Activated CD4-positive, alpha-beta T cell treated with anti-CD3 and anti-CD28 coated beads, Interleukin-2, amount 50 U/mL, for 16 hours (primary cell): ENCODE data around the gene WNT9B.

Experiments used
- DNase-seq: peaks from one replicate; pipeline ENCODE4 v3.0.0-alpha.2; 2020

The WNT9B gene

GRCh38 chr17:46859996-46860395 lies 8.6 kb downstream of the WNT9B start:
- no peak for DNase-seq

DNA sequence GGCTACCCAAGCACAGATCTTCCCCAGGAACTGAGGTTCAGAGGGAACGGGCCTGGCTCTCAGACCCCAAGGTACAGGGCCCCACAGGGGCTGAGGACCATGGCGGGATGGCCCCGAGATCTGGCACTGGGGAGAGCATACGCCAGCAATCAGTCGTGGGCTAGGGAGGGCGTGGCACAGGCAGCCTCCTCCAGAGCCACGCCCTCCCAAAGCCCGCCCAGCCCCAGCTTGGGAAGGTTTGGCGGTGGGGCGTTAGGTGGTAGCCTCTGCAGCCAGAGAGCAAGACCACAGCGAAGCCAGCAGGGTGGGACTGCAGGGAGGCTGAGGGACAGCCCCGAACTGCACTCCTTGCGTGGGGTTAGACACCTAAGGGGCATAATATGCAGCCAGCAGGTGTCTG lies 11.6 kb downstream of the WNT9B start:
- no peak for DNase-seq

DNA sequence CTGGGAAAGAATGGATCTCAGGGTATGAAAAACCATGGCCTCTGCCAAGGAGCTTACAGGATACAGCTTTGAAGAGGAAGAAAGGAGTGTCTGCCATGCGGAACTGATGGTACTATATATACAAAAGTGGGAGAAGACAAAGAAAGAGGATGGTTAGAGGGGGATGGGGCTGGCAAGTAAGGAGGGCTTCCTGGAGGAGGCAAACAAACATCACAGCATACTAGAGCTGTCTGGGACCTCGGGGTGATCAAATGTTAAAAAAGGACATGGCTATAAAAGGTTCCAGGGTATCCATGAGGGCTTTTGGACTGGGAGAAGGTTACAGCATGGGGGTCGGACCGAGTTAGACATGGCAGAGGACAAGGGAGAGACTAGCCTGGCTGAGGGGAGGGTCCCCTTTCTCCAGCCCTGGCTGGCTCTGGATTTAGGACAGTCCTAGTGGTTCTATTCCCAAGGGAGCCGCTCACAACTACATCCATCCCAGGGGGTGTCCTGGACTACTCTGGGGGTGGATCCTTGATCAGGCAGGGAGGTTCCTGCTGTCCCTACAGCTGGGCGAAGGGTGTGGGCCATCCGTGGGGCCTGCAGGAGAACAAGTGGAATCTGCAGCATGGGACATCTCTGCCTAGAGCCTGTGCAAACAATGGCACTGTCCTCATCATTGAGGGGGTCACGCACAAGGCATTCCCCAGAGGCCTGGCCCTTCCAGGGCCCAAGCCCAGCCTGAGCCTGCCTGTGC lies 12.2 kb downstream of the WNT9B start:
- DNase-seq = no peak

DNA sequence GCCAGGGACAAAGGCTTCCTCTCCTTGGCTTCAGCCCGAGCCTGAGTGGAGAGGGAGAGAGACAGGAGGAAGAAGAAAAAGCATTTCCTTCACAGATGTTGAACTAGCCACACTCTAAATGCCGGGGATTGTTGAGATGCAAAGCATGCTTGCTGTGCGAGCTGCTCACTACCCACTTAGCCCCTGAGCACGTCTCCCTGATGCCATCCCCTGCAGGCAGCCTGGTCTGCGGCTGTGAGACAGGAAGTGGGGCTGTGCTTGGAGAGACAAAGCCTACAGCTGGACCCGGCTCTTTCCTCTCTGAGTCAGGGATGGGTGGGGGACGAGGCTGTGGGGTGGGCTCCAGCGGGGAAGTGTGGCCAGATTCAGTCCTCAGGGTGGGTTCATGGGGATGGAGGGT lies 13.7 kb downstream of the WNT9B start:
- DNase-seq = no peak

GRCh38 chr17:46866325-46866724 lies 14.9 kb downstream of the WNT9B start:
- no peak for DNase-seq

DNA sequence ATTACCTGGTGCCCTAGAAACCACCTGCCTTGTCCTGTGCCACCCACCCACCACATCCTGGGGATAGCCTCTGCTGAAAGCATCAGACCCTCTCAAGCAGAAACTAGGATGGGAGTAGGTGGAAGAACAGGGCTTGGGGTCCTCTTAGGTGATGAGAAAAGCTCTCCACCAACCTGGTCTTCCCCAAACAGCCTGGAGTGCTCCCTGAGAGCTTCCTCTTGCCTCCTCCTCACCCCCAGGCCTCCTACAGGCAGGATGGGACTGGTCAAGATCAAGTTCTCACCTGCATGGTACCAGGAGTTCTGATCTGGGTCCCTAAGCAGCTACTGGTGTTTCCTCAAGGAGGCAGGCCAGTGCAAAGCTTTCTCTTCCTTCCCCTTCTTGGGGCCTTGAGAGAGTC lies 15.4 kb downstream of the WNT9B start:
- no peak for DNase-seq

DNA sequence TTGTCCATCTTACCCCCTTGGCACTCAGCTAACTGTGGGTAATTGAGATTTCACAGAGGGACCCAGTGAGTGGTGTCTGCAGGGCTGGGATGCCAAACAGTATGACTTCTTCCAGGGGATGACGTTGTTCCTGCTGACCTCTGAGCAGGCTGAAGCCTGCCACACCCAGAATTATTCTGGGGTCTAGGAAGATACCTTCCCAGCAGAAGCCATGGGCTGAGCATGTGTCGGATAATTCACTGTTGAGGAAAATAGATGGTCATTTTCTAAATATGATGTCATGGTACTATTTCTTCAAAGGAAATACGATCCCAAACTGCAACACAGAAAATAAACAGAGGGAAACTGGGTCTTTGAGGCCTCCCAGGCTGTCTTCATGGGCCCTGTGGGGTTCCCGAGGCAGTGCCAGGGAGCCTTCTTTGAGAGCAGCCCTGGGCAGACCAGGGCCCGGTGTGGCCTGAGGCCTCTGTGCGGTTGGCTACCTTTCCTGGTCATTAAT lies 17.4 kb downstream of the WNT9B start:
- no peak for DNase-seq

GRCh38 chr17:46869296-46869695 lies 17.9 kb downstream of the WNT9B start:
- DNase-seq = no peak

DNA sequence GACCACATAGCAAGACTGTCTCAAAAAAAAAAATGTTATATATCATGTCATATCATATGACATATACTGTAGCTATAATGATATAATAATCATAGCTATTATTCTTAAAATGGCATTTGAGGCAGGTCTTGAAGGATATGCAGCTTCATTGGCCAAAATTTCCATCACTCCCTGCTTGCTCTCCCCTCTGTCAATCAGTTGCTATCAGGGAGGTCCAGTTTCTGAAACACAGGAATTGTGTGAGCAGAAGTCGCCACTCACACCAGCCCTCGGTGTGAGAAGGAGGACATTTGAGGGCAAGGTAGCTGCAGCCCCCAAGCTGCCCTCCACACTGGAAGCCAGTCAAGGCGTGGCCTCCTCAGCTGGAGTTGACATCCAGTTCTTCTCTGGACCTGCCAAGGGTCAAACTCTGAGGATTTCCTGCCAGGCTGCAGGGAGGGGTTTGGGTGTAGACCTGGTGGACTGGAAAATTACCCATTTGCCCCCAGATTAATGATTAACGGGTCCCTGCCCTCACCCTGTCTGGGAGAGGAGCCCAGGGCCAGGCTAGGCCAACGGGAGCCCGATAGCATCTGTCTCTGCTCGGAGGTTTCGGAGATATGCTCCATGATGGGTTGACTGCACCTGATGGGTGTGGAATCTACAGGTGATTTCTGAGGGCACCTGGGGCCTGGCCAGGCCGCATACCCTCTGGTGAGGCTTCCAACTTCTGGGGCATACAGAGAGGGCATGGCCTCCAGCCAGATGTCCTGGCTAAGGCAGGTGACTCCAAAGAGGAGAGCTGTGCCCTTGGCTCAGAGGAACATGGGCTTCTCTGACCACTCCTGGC lies 18.8 kb downstream of the WNT9B start:
- DNase-seq = no peak

GRCh38 chr17:46872421-46872820 lies 21.0 kb downstream of the WNT9B start:
- DNase-seq = no peak

DNA sequence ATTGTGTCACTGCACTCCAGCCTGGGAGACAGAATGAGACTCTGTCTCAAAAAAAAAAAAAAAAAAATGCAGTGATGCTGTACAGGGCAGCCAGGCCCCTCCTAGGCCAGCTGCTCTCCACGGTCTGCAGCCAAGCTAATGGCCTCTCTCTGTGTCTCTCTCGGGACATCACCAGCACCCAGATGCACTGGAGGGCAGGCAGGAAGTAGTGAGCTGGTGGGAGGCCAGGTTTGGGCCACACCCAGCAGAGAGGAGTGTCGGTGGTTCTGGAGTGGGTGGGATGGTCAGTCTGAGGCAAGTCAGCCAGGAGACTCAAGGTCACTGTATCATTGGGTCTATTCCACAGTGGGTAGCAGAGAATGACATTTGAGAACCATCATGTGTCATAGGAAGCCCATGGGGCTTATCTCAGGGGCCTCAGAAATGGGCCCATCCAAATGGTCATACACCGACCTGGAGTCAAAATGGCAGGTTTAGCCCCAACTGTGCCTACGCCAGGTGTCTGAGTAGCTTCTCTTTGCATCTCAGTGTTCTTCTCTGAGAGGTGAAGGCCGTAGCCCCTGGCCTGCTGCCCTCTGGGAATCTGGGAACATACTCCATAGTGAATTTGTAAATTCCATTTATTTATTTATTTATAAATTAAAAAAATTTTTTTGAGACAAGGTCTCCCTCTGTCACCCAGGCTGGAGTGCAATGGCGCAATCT lies 22.7 kb downstream of the WNT9B start:
- DNase-seq = no peak

DNA sequence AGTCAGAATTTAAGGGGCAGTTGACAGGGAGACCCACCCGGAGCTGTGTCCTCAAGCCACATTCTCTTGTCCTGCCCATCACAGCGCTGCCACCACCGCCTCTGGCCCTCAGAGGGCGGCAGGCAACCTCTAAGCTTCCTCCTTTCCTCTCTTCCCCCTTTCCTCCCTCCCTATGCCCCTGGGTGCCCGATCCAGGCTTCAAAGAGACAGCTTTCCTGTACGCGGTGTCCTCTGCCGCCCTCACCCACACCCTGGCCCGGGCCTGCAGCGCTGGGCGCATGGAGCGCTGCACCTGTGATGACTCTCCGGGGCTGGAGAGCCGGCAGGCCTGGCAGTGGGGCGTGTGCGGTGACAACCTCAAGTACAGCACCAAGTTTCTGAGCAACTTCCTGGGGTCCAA lies 23.5 kb downstream of the WNT9B start:
- no peak for DNase-seq

DNA sequence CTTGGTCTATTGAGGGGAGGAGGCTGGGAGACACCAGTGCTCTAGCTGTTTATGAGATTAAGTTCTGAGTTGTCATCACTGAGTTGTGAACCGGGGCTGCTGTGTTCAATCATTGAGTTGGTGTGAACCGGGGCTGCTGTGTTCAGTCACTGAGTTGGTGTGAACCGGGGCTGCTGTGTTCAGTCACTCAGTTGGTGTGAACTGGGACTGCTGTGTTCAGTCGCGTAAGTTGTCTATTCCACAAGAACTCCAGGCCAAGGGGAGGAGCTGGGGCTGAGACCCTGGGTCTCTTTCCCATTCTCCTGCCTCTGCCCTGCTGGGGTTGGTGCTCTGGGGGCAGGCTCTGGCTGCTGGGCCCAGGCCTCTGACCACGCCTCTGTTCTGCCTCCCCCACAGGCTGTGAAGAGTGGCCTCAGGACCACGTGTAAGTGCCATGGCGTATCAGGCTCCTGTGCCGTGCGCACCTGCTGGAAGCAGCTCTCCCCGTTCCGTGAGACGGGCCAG lies 24.5 kb downstream of the WNT9B start:
- DNase-seq = no peak

GRCh38 chr17:46876353-46876887 lies 25.0 kb downstream of the WNT9B start:
- DNase-seq = no peak

DNA sequence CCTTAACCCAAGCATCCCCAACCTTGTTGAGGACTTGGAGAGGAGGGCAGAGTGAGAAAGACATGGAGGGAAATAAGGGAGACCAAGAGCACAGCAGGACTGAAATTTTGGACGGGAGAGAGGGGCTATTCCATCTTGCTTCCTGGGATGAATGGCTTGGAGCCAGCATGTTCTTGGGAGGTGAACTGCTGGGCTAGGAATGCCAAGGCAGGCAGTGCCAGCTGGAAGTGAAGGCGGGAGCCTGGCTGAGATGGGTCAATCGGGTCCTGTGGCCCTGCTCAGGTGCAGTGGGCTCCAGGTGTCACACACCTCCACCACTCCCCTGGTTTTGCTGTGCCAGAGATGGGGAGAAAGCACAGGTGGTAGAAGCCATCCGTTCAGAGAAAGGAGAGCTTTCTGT lies 25.5 kb downstream of the WNT9B start:
- DNase-seq = no peak

- DNase-seq = no peak
Observed at GRCh38 chr17:46877466-46877865, 26.1 kb downstream of the WNT9B start.

- DNase-seq = no peak
Observed at GRCh38 chr17:46878055-46878454, 26.7 kb downstream of the WNT9B start.

- no peak for DNase-seq
Observed at GRCh38 chr17:46879101-46879500, 27.7 kb downstream of the WNT9B start.

DNA sequence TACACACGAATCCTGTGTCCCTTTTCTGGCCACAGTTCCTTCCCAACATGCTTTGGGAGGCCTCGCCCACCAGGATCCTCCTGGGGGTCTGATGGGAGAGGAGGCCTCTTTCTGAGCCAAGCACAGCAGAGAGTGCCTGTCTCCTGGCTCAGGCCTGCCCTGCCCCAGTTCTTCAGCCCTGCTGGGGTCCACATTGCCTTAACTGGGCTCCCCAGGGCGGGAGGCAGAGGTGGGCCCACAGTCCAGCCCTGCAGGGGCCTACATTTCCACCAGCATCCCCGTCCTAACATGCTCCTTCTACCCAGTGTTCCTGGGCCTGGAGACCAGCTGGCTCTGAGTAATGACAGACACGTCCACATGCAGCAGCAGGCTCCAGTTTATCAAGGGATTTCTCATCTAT lies 29.6 kb downstream of the WNT9B start:
- DNase-seq = no peak

DNA sequence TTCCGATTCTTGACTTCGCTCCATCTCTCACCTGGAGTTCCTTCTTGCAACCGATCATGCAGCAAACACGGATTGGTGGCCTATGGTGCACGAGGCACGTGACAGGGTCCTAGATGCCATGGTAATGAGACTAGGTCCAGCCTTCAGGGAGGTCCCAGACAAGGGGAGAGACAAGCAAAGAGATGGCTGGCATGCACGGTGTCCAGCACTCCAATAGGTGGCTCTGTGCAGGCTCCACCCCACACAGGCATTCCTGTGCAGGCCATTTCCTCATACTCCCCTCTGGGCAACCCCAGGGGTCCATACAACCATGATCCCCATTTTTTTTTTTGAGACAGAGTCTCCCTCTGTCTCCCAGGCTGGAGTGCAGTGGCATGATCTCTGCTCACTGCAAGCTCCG lies 31.3 kb downstream of the WNT9B start:
- DNase-seq = no peak

DNA sequence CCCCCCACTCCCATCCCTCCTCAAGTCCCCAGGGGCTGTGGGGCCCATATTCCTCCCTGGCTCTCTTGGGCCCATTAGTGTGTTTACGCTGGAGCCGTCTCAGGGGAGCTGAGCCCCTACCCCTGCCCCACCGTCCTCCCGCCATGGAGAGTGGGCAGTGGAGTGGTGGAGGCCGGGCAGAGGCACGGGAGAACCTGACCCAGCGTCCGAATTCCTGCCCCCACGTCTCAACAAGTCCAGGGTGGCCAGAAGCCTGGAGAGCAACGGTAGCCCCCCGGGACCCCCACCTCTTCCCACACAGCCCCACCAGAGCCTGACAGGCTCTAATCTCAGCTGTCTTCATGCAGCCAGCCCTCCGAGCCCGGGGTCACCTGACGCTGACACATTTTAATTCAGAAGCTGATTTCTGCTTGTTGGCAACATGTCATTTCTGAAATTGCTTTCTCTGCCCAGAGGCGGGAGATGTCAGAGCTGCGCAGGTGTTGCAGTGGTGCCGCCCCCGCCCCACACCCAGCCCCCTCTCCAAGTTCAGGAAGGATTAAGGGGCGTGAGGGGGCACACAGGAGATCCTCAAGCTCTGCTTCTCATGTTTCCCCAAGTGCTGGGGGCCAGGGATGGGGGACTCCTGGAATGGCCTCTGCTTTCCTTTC lies 32.6 kb downstream of the WNT9B start:
- no peak for DNase-seq

DNA sequence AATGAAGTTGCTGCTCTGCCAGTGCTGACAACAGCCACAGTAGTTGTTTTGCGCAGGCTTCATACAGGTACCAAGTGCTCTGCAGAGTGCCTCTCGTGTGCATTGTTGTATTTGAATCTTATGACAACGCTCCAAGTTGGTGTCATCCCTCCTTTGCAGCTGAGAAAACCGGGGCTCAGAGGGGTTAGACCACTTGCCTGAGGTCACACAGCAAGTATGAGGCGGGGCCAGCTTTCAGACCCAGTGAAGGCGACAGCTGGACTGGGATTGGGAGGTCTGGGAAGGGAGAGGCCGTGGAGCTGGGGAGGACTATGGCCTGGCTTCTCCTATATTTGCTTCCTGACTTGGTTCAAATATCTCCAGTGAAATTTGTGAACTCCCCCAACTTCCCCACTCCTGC lies 33.2 kb downstream of the WNT9B start:
- no peak for DNase-seq
